ENCODE data around the gene UFD1.
A peak's percentile ranks its signal among the peaks of the same experiment; 100 is the strongest.

Gene UFD1

DNA sequence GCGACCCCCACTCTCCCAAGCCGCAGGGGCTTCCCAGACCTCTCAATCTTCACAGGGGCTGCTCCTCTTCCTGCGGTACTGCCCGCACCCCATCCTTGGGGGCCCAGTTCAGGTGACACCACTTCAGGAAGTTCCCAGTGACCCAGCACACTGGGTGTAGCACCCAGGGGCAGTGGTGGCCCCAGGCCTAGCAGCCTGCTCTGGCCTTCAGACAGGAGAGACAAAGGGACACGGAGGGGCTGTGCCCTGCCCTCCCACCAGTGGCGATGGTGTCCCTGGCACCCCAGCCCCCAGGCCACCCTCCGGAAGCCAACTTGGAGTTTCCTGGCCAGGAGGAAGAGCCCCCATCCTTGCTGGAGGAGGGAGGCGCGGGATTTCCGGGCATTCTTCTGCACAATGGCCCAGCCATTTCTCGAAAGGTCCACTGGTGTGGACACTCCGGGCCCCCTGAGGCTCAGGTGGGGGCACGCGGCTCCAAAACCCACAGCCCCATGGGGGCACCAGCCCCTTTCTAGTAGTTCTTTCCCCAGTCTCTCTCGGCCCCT, 46.2 kb upstream of the UFD1 start:
- TF ChIP-seq, protein P1, sequence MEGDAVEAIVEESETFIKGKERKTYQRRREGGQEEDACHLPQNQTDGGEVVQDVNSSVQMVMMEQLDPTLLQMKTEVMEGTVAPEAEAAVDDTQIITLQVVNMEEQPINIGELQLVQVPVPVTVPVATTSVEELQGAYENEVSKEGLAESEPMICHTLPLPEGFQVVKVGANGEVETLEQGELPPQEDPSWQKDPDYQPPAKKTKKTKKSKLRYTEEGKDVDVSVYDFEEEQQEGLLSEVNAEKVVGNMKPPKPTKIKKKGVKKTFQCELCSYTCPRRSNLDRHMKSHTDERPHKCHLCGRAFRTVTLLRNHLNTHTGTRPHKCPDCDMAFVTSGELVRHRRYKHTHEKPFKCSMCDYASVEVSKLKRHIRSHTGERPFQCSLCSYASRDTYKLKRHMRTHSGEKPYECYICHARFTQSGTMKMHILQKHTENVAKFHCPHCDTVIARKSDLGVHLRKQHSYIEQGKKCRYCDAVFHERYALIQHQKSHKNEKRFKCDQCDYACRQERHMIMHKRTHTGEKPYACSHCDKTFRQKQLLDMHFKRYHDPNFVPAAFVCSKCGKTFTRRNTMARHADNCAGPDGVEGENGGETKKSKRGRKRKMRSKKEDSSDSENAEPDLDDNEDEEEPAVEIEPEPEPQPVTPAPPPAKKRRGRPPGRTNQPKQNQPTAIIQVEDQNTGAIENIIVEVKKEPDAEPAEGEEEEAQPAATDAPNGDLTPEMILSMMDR (conservative IDR thresholded peaks at IDR 0.05; ENCODE audit: low read depth, low read length): no peak
- DNase-seq (ENCODE audit: low read depth): no peak
- H3K4me3 ChIP-seq (ENCODE audit: low read length): no peak overlapping the region

DNA sequence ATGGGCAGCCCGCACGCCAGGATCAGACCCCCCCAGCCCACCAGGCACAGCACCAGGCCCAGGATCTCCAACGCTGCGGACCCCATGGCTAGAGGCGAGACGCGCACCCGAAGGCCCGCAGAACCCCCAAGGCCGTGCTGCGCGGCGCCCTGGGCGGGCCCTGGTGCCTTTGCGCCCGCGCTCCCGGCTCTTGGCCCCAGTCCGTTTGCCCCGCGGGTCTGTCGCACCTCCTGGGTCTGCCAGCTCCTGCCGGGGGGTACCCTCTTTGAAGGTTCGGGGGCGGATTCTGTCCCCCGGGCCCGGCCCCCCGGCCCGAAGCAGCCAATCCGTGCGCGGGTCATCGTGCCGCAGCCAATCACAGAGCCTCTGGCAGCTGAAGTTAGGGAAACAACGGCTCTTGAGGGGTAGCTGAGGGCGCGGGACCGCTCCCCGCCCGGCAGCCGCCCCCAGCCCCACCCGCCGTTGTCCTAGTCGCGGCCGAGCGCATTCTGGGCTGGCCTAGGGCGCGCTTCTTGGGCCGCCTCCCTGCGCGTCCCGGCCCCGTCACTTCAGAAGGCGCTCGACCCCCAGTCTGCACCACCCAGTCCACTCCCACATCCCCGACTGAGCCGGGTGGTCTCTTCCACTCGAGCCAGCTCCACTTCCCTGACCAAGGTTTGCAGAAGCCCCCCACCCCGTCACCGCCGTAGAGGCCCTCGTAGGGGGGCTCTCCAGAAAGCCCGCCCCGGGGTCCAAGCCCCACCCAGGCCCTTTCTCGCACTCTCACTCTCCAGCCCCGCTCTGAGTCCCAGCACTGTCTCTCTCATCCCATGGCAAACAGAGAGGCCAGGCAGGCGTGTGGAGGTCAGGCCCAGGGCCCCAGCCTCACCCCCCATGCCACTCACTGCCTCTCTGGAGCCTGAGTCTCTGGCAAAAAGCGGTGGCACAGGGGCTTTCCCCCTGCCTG, 45.5 kb upstream of the UFD1 start, which contains the start of gene CLDN5:
Gene CLDN5 (minus strand): TSS at position 241 of the 946 bp plus-strand sequence. CDS start 155 bp downstream, at position 86.
- DNase-seq (ENCODE audit: low read depth): no peak
- TF ChIP-seq, protein P1 (conservative IDR thresholded peaks at IDR 0.05; ENCODE audit: low read depth, low read length): no peak
- peak within 1 kb of the TSS; percentile 31 for H3K4me3 ChIP-seq (ENCODE audit: low read length)

DNA sequence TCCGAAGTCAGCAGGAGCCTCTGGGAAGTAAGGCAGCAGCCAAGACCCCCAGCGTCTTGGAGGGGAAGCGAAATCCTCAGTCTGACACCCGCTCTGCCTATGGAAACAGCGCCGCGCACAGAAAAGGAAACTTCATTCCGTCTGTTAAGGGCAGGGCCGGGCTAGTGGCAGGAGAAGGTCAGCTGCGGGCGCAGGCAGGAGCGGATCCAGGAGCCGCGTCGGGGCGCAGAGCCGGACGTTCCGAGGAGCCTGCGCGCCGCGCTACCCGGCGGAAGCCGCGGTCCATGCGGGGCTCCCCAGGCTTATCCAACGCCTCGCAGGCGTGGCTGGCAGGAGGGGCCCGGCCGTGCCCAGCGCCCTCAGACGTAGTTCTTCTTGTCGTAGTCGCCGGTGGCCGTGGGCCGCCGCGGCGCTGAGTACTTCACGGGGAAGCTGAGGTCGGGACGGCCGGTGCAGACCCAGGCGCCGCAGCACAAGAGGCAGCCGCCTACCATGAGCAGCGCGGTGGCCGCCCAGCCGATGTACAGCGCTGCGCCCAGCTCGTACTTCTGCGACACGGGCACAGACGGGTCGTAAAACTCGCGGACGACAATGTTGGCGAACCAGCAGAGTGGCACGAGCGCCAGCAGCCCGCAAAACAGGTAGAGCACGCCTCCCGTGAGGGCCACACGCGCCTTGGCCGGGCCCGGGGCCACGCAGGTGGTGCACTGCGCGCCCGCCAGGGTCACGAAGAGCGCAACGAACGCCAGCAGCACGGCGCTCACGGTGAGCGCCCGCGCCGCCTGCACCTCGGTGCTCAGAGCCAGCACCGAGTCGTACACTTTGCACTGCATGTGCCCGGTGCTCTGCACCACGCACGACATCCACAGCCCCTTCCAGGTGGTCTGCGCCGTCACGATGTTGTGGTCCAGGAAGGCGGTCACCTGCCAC, 44.5 kb upstream of the UFD1 start:
- TF ChIP-seq, protein P1 (conservative IDR thresholded peaks at IDR 0.05; ENCODE audit: low read depth, low read length): no peak
- DNase-seq (ENCODE audit: low read depth): no peak
- H3K4me3 ChIP-seq (ENCODE audit: low read length): peak overlapping the region; percentile 31

DNA sequence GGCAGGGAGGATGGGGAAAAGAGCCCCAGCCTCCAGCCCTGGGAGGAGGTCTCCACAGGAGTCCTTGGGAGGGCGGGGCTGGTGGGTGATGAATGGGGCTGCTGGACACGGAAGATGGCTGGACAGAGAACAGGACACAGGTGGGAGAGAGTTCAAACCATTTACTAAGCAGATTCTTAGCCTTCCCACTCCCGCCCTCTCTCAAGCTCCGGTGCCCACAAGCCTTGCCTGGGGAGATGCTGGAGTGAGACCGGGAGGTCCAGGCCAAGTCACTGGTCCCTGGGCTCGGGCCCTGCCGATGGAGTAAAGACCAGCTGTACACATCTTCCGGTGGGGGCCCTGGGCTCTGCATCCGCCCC, 43.9 kb upstream of the UFD1 start:
- no peak overlapping the region for H3K4me3 ChIP-seq (ENCODE audit: low read length)
- DNase-seq (ENCODE audit: low read depth): no peak
- TF ChIP-seq, protein P1 (conservative IDR thresholded peaks at IDR 0.05; ENCODE audit: low read depth, low read length): no peak

DNA sequence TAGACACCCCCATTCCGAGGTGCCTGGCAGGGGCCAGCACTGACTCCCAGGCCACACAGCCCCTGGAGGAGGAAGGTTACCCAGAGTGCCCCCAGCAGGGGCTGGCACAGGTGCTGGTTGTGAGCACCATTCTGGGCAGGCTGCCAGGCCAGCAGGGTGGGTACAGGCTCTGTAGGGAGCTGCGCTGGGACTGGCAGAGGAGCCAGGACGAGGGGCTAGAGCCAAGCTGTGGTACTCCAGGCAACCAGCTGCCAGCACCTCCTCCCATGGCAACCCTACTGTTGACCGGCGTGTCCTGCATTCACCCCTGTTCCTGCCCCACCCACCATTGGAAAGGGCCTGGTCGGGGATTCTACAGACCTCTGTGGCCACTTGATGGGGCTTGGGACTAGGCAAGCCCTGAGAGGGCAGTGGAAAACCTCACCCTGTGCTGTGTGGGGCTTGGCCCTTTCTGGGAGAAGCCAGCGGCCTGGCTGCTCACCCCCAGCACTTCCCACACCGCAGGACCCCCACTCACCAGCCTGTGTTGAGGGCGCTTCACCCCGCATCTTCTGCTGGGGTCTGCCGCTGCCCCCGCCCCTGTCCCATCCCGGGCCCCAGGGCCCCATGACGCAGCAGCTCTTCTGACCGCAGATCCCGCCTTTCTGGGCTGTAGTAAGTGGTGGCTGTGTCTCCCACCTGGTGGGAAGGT, 43.3 kb upstream of the UFD1 start:
- H3K4me3 ChIP-seq (ENCODE audit: low read length): no peak overlapping the region
- TF ChIP-seq, protein P1 (conservative IDR thresholded peaks at IDR 0.05; ENCODE audit: low read depth, low read length): no peak
- DNase-seq (ENCODE audit: low read depth): no peak

DNA sequence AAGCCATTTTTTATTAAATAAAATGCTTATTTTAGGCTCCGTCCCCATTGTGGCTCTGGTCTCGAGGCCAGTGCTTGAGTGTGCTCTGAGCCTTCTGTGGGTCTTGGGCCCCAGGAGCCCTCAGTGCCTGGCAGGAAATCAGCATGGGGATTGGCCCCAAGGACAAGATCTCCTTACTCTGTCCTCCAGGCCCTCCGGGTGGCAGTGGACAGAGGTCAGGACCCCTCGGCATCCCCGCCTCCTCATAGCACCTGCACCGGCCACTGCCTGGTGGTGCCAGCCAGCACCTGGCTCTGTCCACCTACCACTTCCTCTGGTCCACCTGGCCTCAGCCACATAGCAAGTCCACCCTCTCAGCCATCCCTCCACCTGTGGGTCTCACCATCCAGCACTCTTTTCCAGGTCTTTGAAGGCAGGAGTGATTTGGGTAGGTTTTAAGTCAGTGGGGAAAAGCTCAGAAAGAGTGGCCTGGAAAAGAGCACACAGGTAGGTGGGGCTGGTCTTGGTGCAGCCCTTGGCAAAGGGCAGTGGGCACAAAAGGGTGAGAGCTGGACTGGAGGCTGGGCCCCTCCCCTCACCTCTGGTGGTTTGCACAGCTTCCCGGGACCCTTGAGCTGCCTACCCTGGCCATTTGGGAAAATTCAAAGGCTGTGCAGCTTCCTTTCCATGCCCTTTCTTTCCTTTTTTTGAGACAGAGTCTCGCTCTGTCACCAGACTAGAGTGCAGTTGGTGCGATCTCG, 41.7 kb upstream of the UFD1 start:
- no peak for DNase-seq (ENCODE audit: low read depth)
- TF ChIP-seq, protein P1 (conservative IDR thresholded peaks at IDR 0.05; ENCODE audit: low read depth, low read length): no peak
- H3K4me3 ChIP-seq (ENCODE audit: low read length): no peak overlapping the region

All from retinal pigment epithelial cell (primary cell).